Measurements from ENCODE around the gene PKD1.
"Not testable (repeated sequence)": the region's sequence is repeated elsewhere in the genome, so short reads cannot be mapped to it uniquely, and the experiment has no call there.

Gene PKD1

DNA sequence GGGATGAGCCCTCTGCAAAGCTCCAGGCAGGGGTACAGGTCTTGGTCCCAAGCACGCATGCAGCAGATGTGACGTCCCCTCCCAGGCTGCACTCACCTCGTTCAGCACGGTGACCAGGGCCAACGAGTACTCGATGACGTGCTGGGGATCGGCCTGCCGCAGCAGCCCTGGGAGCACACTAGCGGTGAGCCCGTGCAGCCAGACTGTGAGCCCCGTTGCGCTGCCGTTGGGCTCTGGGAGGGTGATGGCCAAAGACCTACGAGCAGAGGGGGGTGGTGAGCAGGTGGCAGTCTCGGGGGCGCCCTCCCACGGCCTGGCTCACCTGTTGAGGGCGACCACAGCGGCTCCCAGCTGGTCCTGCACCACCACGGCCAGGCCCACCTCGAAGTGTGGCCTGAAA lies 29.9 kb downstream of the PKD1 start:
- DNase-seq = not testable (repeated sequence)

DNA sequence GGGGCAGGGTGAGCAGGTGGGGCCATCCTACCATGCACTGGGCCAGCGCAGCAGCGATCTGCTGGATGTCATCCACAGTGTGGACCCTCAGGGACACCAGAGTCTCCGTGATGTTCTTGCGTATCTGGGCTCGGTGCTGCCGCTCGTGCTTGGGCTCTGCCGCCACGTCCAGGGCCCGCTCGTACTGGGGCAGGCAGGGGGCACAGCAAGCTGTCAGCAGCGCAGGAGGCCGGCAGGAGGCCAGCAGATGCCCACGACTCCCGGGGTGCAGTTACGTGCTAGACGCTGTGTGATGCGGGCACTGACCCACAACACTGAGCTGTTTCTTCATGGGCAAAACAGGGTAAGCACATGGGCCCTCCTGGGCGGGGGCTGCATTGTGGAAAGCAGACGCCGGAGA lies 30.4 kb downstream of the PKD1 start:
- DNase-seq = not testable (repeated sequence)

DNA sequence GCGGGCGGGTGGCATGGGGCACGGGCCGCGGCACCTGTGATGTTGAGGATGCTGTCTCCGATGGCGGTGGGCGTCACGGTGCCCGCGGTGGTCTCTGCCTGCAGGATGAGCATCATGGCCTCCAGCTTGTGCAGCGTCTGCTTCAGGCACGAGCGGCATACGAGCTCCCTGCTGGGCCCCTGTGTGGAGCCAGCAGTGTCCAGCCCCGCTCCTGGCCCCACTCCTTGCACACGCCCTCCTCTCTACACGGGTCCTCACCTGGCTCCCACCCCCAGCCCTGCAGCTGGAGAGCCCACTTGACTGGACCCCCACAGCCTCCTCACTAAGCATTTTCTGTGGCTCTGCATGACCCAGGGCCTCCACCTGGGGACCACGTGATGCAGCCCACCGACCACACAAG lies 31.2 kb downstream of the PKD1 start:
- not testable (repeated sequence) for DNase-seq

DNA sequence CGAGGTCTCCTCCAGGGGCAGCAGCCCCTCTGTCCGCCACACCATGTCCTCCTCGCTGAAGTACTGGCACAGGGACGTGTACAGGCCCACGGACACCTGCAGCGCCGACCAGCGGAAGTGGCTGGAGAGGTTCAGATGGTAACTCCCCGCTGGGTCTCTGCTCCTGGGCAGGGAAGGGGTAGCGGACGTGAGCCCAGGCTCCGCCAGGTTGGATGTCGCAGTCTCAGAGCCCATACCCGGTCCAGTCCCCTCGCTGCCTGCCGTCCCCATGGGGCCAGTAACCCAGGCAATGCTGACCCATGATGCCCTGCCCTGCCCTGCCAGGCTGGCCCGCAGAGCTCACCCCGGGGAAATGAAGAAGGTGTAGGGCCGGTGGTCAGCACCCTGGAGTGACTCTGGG lies 33.2 kb downstream of the PKD1 start:
- DNase-seq = no peak

DNA sequence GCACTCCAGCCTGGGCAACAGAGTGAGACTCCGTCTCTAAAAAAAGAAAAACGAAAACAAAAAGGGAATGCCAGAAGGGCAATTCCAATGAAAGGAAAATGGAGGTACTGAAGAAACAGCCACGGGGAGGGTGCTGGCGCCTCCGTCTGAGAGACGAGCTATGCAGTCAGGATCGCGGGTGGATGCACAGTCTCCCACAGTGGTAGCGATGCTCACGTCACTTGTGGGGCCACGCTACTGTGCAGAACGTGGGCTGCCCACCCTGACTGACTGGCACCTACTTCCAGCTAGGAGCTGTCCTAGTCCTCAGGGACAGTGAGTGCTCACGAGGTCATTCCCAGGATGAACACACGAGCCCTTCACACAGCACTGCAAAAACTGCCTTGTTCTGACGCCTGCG lies 34.1 kb downstream of the PKD1 start:
- DNase-seq = not testable (repeated sequence)

DNA sequence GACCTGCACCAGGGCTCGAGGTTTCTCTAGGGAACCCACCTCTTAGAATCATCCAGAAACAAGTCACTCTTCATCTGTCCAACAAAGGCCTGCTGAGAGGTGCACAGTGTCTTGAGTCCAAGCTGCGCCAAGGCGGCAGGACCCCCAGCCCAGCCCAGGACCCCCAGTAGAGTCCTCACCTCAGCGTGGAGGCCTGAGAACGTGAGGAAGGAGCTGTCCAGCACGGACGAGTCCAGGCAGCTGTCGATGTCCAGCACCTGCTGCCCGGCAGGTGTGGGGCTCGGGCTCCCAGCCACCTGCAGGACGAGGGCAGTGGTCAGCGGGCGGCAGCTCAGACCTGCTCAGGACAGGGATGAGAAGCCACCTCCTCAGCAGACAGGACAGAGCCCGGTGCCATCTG lies 38.0 kb downstream of the PKD1 start:
- DNase-seq = not testable (repeated sequence)

DNA sequence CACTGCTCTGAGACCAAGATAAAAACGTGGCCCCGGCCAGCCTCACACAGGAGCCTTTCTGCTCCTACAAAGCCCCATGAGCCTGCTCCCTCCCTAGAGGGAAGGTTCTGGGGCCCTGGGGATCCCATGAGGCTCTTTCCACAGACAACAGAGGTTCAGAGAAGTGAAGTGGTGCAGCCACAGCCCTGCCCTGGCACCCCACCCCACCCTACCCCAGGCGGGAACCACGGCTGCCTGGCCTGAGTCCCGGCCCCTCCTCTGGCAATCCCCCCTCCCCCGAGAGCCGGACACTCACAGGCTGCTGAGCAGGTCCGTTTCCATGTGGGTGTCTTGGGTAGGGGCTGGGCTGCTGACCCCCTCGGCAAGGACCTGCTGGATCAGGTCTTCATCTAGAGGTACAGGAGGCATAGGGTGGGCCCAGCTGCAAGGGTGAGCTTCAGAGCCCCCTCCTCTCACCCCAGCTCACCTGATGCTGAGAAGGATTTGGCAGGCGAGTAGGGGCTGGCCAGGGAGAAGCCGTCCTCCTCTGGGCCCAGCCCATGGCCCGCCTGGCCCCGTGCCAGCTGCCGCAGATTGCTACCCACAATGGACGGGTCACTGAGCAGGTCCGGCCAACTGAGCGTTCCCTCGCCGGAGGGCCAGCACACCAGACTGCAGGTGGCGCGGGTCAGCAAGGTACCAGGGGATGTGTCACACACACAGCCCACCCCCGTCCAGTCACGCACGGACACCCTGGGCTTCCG lies 38.7 kb downstream of the PKD1 start:
- no peak for DNase-seq

DNA sequence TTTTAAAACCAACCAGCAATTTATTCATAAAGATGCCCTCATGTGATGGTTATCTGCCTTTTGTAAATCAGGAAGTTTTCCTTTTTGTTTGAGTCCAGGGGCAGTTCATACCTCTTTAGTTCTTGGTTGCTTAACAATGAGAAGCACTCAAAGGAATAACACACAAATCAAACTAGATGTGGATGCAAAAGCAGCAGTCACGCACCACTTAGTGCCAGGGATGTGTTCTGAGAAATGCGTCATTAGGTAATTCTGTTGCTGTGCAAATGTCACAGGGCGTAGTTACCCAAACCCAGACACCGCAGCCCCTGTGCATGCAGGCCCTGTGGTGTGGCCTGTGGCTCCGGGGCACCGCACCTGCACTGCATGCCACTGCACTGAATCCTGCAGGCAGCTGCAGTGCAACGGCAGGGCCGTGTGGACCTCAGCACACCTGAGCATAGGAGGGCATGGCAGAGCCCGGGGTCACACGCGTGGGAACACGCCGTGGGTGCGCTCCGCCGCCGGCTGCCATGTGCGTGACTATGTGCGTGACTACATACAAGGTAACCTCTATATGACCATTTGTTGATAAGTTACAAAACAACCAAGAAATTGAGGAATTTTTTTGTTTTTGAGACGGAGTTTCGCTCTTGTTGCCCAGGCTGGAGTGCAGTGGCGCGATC lies 39.6 kb downstream of the PKD1 start:
- no peak for DNase-seq

DNA sequence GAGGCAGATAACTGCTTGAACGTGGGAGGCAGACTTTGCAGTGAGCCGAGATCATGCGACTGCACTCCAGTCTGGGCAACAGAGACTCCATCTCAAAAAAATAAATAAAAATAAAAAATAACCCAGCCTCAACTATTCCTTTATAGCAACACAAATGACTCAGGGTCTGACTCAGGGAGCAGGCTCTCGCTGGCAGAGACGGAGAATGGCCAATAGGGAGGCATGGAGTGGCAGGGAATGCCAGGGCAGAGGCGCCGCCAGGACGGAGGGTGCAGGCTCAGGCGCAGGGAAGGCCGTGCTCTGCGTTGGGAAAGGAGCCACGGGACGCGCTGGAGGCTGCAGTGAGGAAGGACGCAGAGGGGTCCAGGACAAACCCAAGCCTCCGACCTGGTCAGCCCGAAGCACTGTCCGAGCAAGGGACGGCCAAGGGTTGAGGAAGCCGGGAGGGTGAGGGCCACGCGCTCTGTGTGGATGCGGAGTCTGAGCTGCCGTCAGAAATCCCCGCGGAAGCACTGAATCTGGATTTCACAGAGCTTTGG lies 40.3 kb downstream of the PKD1 start:
- DNase-seq = no peak

DNA sequence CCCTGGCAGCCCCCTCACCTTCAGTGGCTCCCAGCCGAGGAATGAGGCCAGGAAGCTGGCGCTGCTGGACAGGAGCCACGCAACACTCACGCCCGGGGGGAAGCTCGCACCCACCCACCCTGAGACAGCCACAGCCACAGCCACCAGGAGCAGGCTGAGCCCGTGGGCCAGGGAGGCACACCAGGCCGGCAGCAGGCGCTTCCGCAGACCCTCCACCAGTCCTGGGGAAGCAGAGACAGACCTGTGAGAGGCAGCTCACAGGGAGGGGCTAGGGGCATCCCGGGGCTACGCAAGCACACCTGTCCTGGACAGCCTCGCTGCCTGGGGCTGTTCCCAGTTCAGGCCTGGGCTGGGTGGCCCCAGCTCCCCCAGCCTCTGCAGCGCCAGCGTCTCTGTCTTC lies 41.9 kb downstream of the PKD1 start:
- no peak for DNase-seq

DNA sequence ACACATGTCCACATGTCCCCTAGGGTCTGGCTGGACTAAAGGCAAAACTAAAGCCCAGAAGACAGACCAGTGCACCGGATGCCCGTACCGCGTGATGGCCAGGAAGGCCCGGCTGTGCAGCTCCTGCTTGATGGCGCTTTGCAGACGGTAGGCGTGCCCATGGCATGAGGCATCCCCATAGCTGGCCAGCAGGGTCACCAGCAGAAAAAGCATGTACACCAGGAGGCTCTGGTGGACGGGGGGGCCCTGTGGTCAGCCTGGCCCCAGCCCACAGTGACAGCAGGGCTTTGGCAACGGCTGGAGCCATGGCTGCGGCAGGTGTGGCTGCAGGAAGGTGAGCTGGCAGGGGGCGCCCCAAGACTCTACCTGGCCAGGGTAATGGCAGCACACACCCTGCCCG lies 42.8 kb downstream of the PKD1 start:
- no peak for DNase-seq

DNA sequence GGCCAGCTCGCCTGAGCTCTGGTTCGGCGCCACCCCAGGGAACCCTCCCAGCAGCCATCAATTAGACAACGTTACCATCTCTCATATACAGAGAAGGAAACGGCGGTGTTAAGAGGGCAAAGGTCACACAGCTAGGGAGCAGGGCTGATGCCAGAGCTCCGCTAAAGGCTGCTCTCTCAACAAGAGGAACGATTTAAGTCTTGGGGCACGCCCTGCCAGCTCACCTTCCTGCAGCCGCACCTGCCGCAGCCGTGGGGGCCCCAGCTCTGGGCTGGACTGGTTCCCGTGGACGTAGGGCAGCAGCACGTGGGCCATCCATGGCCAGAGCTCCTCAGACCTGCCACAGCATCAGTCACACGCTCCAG lies 43.5 kb downstream of the PKD1 start:
- no peak for DNase-seq

DNA sequence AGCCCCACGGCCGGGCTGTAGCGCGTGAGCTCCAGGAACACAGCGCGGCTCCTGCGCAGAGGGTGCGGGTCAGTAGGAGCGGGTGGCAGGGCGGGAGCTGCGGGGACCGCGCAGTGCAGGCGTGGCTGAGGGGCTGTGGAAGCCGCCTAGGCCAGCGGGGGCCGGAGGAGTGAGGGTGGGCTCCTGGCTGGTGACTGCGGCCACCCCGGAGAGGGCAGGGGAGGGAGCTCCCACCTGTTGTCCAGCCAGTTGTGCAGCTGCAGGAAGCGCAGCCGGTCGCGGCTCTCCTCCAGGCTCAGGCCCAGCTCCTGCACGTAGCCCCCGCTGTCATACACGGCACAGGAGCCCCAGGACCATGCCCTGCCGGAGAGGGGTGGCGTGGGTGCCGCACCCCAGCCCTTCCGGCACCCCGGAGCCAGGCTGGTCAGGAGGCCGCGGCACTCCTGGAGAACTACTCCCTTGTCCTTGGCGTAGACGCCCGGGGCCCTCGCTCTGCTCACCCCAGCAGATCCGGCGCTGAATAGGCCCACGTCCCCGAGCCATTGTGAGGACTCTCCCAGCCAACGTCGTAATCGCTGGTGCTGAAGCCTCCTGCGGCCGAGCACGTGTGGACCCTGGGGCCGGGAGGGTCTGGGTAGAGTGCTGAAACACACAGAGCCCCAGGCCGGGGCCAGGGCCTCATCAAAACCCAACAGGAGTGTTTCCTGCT lies 44.0 kb downstream of the PKD1 start:
- no peak for DNase-seq

DNA sequence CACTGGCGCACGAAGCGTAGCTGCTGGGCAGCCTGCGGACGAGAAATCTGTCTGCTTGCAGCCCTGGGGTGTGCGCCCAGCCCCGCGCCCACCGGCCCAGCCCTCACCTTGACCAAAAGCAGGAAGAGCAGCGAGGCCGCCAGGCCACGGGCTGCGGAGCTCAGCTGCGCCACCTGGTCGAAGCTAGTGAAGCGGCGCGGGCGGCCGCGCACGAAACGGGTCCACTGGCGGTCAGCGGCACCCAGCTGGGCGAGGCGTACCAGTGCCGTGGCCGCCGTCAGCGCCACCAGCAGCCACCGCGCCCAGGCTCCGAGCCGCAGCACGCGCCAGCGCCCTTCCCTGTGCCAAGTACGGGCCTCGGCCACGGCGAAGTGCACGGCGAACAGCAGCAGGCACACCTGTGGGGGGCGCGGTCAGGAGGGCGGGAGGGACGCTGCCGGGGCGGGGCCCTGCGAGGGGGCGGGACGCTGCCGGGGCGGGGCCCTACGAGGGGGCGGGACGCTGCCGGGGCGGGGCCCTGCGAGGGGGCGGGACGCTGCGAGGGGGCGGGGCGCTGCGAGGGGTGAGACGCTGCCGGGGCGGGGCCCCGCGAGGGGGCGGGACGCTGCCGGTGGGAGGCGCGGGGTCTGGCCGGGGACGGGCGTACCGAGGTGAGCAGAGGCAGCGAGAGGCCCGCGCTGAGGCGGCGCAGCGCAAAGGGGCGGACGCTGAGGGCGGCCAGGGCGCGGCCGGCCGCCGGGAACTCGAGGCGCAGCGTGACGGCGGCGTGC lies 44.7 kb downstream of the PKD1 start:
- peak; percentile 81 for DNase-seq

DNA sequence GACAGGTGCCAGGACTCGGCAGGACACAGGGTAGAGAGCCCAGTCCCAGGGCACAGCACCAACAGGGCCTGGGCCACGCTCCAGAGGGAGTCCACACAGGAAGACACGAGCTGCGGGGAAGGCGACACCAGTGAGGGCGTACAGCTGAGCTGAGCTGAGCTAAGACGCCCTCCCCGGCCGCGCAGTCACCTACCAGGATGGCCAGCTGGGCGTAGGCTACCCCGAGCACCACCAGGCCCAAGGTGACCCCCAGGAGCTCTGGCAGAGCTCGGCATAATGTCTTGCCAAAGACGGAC lies 45.3 kb downstream of the PKD1 start:
- DNase-seq = no peak

DNA sequence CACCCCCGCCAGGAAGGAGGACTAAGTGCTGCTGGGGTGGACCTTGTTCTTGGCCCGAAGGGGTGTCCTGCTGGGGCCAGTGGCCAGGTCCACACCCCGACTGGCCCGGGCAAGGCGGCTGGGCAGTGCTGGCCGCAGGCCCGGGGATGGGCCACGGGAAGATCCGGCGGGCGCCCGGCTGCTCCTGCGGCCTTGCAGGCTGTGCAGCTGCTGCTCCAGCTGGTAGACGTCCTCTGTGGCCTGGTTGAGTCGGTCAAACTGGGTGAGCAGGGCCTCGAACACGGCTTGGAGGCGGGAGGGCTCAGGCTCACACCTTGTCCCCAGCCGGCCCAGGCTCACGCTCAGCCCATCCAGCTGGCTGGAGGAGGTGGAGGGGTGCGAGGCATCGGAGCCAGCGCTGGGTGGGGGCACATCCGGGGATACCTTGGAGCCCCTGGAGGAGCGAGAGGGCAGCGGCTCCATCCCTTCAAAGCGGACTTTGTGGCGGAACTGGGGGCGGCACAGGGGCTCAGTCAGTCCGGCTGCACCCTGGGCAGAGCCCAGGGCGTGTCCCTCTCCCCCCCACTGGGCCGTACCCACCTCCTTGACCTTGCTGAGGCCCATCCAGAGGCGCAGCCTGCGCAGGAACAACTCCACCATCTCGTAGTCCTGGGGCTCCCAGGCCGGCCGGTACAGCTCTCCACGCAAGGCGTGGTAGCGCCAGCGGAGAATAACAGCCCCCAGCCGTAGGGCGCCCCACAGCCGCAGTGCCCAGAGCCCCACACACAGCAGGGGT lies 45.8 kb downstream of the PKD1 start:
- no peak for DNase-seq

DNA sequence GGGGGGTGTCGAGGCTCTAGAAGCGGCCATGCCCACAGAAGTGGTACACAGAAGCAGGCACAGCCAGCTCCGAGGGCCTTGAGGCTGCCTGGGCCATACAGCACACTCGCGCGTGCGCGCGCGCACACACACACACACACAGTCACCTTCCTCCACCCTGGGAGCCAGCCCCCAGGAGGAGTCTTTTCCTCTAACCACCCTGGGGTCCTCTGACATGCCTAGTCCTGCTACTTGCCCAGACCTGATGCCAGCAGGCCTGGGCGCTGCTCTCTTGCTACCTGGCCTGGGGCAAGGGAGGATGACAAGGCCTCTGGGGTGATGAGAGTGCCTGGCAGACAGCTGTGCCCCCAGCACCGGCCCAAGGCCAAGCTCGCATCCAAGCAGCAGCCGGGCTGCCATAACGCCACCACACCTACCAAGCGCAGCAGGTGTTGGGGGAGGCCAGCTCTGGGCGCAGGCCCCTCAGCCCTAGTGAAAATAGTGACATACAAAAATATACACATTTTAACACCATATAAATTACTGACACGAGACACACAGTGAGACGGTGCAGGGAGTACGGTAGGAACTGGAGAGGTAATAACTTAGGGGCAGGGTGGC lies 46.8 kb downstream of the PKD1 start:
- DNase-seq = no peak

DNA sequence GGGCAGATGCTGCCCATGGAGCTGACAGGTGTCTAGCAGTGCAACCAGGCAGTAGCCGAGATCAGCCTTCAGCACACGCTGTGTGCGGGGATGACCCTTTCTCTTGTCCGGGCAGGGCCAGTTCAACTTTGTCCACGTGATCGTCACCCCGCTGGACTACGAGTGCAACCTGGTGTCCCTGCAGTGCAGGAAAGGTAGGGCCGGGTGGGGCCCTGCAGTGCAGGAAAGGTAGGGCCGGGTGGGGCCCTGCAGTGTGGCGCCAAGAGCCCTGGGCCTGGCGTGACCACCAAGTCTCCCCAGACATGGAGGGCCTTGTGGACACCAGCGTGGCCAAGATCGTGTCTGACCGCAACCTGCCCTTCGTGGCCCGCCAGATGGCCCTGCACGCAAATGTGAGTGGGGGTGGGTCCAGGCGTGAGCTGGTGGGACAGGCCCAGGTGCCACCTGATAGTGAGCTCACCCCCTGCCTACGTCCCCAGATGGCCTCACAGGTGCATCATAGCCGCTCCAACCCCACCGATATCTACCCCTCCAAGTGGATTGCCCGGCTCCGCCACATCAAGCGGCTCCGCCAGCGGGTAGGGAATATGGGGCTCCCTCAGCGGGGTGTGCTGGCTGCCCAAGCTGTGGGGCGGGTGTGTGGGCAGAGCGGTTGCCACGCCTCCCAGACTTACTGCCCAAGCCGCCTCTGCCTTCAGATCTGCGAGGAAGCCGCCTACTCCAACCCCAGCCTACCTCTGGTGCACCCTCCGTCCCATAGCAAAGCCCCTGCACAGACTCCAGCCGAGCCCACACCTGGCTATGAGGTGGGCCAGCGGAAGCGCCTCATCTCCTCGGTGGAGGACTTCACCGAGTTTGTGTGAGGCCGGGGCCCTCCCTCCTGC lies 47.7 kb downstream of the PKD1 start:
- DNase-seq = no peak

DNA sequence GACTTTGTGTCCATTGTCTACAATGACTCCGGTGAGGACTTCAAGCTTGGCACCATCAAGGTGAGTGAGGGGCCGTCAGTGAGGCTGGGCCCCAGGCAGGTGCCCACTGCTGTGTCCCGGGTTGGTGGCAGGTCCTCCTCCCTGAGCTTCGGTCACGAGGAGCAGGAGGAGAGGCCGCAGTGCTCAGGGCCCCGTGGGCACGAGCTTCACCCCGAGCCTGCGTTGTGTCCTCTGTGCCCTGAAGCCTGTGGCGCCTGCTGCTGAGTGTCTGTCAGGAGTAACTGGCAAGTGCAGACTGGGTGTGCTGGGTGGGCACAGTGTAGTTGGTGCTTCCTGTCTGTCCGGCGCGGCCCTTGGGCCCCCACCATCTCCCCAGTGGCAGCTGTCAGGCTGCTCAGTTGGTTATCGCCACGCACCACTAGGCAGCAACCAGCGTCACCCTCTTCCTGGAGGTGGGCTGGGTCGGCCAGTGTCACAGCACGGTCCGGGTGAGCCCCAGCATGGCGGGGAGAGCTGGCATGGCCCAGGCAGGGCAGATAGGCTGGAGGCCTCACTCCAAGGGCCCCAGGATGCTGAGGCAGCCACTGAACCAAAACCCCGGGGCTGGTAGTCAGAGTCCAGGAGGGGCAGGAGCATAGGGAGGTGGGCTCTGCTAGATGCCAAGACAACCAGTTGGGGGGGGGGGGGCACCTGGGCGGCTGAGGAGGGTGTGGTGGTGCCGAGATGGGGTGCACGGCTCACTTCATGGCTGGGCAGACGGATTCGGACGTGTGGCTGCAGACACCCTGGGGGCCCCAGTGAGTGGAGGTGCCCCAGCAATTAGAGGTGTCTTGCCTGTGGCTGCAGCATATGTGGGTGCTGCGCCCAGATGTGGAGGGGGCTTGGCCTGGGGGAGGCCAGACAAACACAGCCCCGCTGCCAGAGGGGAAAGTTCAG lies 48.6 kb downstream of the PKD1 start:
- DNase-seq = no peak
